Measurements from ENCODE around the gene BRD4.

- TF ChIP-seq POLR2A (IDR thresholded peaks at IDR 0.05) (peak in 1 of 4 donors; percentile 11), CTCF (IDR thresholded peaks at IDR 0.05) (no peak)
These were observed 131.6 kb downstream of the BRD4 start, which contains the start of gene NOTCH3 for GRCh38 chr19:15200553-15201364.
